ENCODE measurements around the gene HES4.

HES4 gene

DNA sequence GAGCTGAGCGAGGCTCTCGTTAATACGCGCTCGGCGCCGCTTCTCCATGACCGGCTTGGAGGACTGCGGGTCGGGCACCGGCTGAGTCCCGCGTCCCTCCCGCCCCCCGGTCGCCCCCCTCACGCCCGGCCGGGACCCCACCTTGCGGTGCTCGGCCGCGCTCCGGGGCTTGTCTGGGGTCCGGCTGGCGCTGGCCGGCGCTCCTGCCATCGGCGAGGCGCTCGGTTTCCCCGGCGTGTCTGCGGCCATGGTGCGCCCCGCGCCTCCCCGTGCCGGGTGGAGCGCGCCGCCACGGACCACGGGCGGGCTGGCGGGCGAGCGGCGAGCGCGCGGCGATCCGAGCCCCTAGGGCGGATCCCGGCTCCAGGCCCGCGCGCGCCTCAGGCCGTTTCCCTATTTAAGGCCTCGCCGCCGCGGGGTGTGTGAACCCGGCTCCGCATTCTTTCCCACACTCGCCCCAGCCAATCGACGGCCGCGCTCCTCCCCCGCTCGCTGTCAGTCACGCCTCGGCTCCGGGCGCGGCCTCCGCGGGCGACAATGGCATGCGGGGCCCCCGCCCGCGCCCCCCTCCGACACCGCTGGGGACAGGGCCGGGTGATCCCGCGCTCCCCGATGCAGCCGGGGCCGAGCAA, at the start of gene HES4:
Gene HES4 (minus strand): TSS at position 373 of the 632 bp plus-strand sequence. CDS start 124 bp downstream, at position 249.
- DNase-seq (ENCODE audit: low read depth in 2 of 2) = peak in 1 of 2 donors; percentile 30

DNA sequence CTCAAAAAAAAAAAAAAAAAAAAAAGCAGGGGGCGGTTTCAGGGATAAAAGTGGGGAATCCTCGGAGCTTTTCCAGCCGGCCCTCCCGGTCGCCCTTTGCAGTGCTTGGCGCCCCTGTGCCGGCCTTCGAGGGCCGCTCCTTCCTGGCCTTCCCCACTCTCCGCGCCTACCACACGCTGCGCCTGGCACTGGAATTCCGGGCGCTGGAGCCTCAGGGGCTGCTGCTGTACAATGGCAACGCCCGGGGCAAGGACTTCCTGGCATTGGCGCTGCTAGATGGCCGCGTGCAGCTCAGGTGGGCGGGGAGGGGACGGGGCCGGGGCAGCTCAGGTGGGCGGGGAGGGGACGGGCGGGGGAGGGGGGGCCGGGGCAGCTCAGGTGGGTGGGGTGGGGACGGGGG, 48.9 kb upstream of the HES4 start:
- DNase-seq (ENCODE audit: low read depth in 2 of 2) = no peak

DNA sequence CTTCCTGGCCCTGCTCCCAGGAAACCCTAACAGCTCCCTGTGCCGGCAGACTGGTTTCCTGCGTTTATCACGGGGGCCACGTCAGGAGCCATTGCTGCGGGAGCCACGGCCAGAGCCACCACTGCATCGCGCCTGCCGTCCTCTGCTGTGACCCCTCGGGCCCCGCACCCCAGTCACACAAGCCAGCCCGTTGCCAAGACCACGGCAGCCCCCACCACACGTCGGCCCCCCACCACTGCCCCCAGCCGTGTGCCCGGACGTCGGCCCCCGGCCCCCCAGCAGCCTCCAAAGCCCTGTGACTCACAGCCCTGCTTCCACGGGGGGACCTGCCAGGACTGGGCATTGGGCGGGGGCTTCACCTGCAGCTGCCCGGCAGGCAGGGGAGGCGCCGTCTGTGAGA, 48.1 kb upstream of the HES4 start:
- no peak for DNase-seq (ENCODE audit: low read depth in 2 of 2)

DNA sequence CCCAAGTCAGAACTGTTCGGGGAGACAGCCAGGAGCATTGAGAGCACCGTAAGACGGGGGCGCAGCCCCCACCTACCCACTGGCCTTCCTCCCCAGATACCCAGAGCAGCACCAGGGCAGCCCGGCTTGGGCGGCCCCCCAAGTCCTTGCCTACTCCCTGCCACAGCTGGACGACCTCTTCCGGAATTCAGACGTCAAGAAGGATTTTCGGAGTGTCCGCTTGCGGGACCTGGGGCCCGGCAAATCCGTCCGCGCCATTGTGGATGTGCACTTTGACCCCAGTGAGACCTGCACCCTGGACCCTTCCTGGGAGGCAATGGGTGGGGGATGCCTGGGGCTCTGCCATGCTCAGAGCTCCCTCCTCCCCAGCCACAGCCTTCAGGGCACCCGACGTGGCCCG, 47.5 kb upstream of the HES4 start:
- no peak for DNase-seq (ENCODE audit: low read depth in 2 of 2)

- DNase-seq (ENCODE audit: low read depth in 2 of 2) = no peak
Measured at GRCh38 chr1:1046767-1047166, 46.9 kb upstream of the HES4 start.

GRCh38 chr1:1046243-1046642, 46.3 kb upstream of the HES4 start:
- DNase-seq (ENCODE audit: low read depth in 2 of 2) = no peak

GRCh38 chr1:1045129-1045528, 45.2 kb upstream of the HES4 start:
- no peak for DNase-seq (ENCODE audit: low read depth in 2 of 2)

DNA sequence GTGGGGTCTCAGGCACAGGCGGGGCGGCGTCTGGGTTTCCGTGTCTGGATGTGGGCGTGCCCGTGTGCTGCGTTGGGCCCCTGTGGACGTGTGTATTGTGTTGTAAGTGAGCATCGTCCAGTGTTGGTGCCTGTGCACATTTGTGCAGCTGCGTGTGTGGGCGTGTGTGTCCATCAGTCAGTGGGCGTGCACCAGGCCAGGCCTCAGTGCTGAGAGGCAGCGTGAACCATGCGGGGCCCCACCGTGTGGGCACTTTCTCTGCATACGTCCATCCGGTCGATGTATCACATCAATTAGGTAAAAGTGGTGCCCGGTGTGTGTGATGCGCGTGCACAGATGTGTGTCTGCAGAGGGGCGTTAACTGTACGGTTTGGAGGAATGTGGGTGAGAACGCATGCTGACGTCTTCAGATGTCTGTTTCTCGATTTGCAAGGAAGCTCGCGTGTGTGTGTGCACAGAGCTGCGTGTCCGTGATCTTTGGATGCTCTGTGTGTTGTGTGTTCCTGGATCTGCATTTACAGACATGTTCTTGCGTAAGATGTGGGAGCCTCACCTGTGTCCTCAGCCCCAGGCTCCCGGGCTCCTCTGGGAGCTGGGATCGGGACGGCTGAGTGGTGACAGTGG, 44.7 kb upstream of the HES4 start:
- no peak for DNase-seq (ENCODE audit: low read depth in 2 of 2)

DNA sequence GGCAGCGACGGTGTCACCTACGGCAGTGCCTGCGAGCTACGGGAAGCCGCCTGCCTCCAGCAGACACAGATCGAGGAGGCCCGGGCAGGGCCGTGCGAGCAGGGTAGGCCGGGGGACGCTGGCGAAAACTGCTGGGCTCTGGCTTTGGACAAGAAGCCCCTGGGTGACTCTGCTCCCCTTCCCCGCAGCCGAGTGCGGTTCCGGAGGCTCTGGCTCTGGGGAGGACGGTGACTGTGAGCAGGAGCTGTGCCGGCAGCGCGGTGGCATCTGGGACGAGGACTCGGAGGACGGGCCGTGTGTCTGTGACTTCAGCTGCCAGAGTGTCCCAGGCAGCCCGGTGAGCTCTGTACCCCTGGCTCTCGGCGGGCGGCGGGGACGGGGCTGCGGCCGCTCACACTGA, 44.0 kb upstream of the HES4 start:
- no peak for DNase-seq (ENCODE audit: low read depth in 2 of 2)

- DNase-seq (ENCODE audit: low read depth in 2 of 2) = no peak
Measured at GRCh38 chr1:1043411-1043810, 43.5 kb upstream of the HES4 start.

- DNase-seq (ENCODE audit: low read depth in 2 of 2) = no peak
Measured at GRCh38 chr1:1042835-1043234, 42.9 kb upstream of the HES4 start.

- no peak for DNase-seq (ENCODE audit: low read depth in 2 of 2)
Measured at GRCh38 chr1:1041873-1042272, 42.0 kb upstream of the HES4 start.

GRCh38 chr1:1041092-1041523, 41.2 kb upstream of the HES4 start:
- DNase-seq (ENCODE audit: low read depth in 2 of 2) = no peak

- peak; percentile 45 to 60 for DNase-seq (ENCODE audit: low read depth in 2 of 2)
Measured at GRCh38 chr1:1040004-1040991, 40.4 kb upstream of the HES4 start.

DNA sequence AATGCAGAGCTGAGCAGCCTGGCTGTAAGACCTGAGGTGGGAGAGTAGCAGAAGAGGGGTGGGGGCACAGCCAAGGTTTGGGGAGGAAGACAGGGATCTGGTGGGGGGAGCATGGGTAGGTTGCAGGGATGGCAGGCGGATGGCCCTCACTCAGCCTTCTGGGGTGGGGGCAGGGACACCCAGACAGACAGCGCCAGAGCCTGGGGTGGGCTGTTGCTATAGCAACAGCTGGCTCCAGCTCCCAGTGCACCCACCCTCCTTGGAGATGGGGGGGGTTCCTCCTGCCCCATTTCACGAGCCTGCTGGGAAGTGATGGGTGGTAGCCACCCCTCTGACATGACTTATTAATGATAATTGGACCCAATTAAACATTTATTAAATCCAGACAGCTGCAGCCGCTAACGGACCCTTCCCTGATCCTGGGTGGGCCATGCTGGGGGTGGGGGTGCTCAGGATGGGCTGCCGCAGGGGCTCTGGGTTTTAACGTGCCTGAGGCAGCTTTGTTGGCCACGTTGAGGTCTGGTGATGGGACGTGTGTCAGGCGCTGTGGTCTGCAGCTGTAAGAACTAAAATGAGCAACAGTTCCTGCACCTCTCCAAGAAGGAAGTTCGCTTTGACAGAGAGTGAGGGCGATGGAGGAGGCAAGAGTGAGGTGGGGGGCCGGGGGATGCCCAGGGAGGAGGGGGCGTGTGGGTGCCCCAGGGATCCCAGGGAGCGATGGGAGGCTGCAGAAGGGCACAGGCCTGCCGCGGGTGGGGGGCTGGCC, 39.4 kb upstream of the HES4 start:
- DNase-seq (ENCODE audit: low read depth in 2 of 2) = no peak

- DNase-seq (ENCODE audit: low read depth in 2 of 2) = no peak
Measured at GRCh38 chr1:1038694-1039093, 38.8 kb upstream of the HES4 start.

GRCh38 chr1:1037366-1038327, 37.8 kb upstream of the HES4 start:
- no peak for DNase-seq (ENCODE audit: low read depth in 2 of 2)

GRCh38 chr1:1035291-1035943, 35.5 kb upstream of the HES4 start:
- no peak for DNase-seq (ENCODE audit: low read depth in 2 of 2)

GRCh38 chr1:1034439-1034781, 34.5 kb upstream of the HES4 start:
- DNase-seq (ENCODE audit: low read depth in 2 of 2) = no peak

GRCh38 chr1:1033731-1034438, 34.0 kb upstream of the HES4 start:
- no peak for DNase-seq (ENCODE audit: low read depth in 2 of 2)
